GM21619 (cell line): ENCODE measurements around the gene CBY2.

Source experiments
- ATAC-seq: cut with Tn5 transposase; IDR thresholded peaks from one replicate; pipeline ENCODE4 v1.9.1; 2021; ENCODE audit not compliant: unreplicated experiment

The CBY2 gene

GRCh38 chr13:45700971-45701900 lies 884 bp upstream of the CBY2 start:
- ATAC-seq: peak; percentile 50

GRCh38 chr13:45702869-45703391 lies 810 bp downstream of the CBY2 start:
- no peak for ATAC-seq

GRCh38 chr13:45704211-45704739 lies 2.2 kb downstream of the CBY2 start:
- ATAC-seq: no peak

GRCh38 chr13:45704854-45705695 lies 3.0 kb downstream of the CBY2 start:
- ATAC-seq: no peak

GRCh38 chr13:45705918-45706317 lies 3.8 kb downstream of the CBY2 start:
- ATAC-seq: peak; percentile 34

GRCh38 chr13:45707516-45708100 lies 5.5 kb downstream of the CBY2 start:
- no peak for ATAC-seq

GRCh38 chr13:45711951-45712350 lies 9.8 kb downstream of the CBY2 start:
- ATAC-seq: no peak

GRCh38 chr13:45713106-45713690 lies 11.1 kb downstream of the CBY2 start:
- ATAC-seq: no peak

- ATAC-seq: no peak
Measured at GRCh38 chr13:45713721-45714120, 11.6 kb downstream of the CBY2 start.

GRCh38 chr13:45714170-45714569 lies 12.1 kb downstream of the CBY2 start:
- no peak for ATAC-seq

GRCh38 chr13:45715351-45715750 lies 13.2 kb downstream of the CBY2 start:
- no peak for ATAC-seq

GRCh38 chr13:45717349-45717748 lies 15.2 kb downstream of the CBY2 start:
- no peak for ATAC-seq

- peak; percentile 56 for ATAC-seq
Measured at GRCh38 chr13:45718063-45718462, 15.9 kb downstream of the CBY2 start.

GRCh38 chr13:45718992-45719391 lies 16.9 kb downstream of the CBY2 start:
- no peak for ATAC-seq

GRCh38 chr13:45721203-45721731 lies 19.1 kb downstream of the CBY2 start:
- no peak for ATAC-seq

GRCh38 chr13:45723798-45724197 lies 21.7 kb downstream of the CBY2 start:
- no peak for ATAC-seq

- no peak for ATAC-seq
Measured at GRCh38 chr13:45728759-45729158, 26.6 kb downstream of the CBY2 start.

GRCh38 chr13:45731455-45731854 lies 29.3 kb downstream of the CBY2 start:
- no peak for ATAC-seq

- ATAC-seq: no peak
Measured at GRCh38 chr13:45732916-45733315, 30.8 kb downstream of the CBY2 start.

- no peak for ATAC-seq
Measured at GRCh38 chr13:45733361-45733760, 31.2 kb downstream of the CBY2 start.
